B cell (primary cell): Measurements from ENCODE around the gene NDUFAF5. TPM values are rescaled to one million over a fixed set of nuclear protein-coding genes. Genes with fewer than 3 reads are reported as not detected.

ENCODE experiments used
- ATAC-seq: fragments of 200-7000 bp; cut with Tn5 transposase; one replicate; pipeline ENCODE4 v1.10.0; 2021; ENCODE audit warnings: low read depth, mild to moderate bottlenecking, moderate number of reproducible peaks, moderate library complexity
- CTCF ChIA-PET: fragments of 350-600 bp; sonication (Branson Sonifier 250); formaldehyde crosslinking; loops from one replicate; lab custom pipeline; 2021; ENCODE audit warnings: antibody characterized with exemption, inconsistent platforms; lab: Charles Lee
- POLR2A ChIA-PET: fragments of 350-600 bp; sonication (Branson Sonifier 250); formaldehyde crosslinking; loops from one replicate; lab custom pipeline; 2021; ENCODE audit warnings: antibody characterized with exemption; lab: Charles Lee
- DNase-seq: peaks from one replicate; pipeline ENCODE4 v3.0.0; 2013
- H2AFZ ChIP-seq: 2 replicates; pipeline ENCODE4 v1.6.1; 2012; ENCODE audit warnings: mild to moderate bottlenecking, low read depth, low read length; ENCODE audit not compliant: insufficient read depth, poor library complexity, severe bottlenecking
- H3K27ac ChIP-seq, 2 donors: 1 replicate in 1 of 2; 2 replicates in 1 of 2; pipeline ENCODE4 v1.5.1; 2012 to 2013; ENCODE audit warnings: low read length in 2 of 2, mild to moderate bottlenecking in 2 of 2, moderate library complexity in 1 of 2
- H3K27me3 ChIP-seq, 4 experiments: fragments of 200-600 bp in 1 of 4; sonication (generic) in 1 of 4; replicated peaks in 1 of 4; 1 replicate in 2 of 4; 2 replicates in 2 of 4; pipeline versions ENCODE4 v1.6.1 to v1.7.0; 2013 to 2016; ENCODE audit warnings: low read length in 3 of 4, mild to moderate bottlenecking in 2 of 4, mixed read lengths in 1 of 4, moderate library complexity in 1 of 4; ENCODE audit not compliant: insufficient read depth in 4 of 4, control insufficient read depth in 3 of 4; ENCODE audit errors: control extremely low read depth in 1 of 4
- H3K36me3 ChIP-seq, 2 experiments: replicated peaks in 1 of 2; 1 replicate in 1 of 2; 2 replicates in 1 of 2; pipeline versions ENCODE4 v1.6.1 to v1.7.1; 2013; ENCODE audit warnings: low read length in 1 of 2; ENCODE audit not compliant: insufficient read depth in 2 of 2, control insufficient read depth in 1 of 2; ENCODE audit errors: control extremely low read depth in 1 of 2, extremely low read depth in 1 of 2
- H3K4me1 ChIP-seq, 2 donors: fragments of 200-600 bp in 1 of 2; sonication (generic) in 1 of 2; 1 replicate in 1 of 2; 2 replicates in 1 of 2; pipeline versions ENCODE4 v1.5.1 to v1.6.1; 2013 to 2017; ENCODE audit warnings: low read length in 2 of 2; ENCODE audit not compliant: control insufficient read depth in 2 of 2, insufficient read depth in 2 of 2
- H3K4me2 ChIP-seq: replicated peaks from 2 replicates; pipeline ENCODE3; 2012; ENCODE audit warnings: mild to moderate bottlenecking, low read depth, low read length; ENCODE audit not compliant: poor library complexity, severe bottlenecking
- H3K4me3 ChIP-seq, 5 experiments: fragments of 200-600 bp in 1 of 5; sonication (generic) in 1 of 5; 1 replicate in 3 of 5; 2 replicates in 2 of 5; pipeline versions ENCODE4 v1.5.1 to v1.7.0; 2011 to 2016; ENCODE audit warnings: low read length in 4 of 5, mild to moderate bottlenecking in 4 of 5, low read depth in 2 of 5, control low read depth in 1 of 5, moderate library complexity in 1 of 5; ENCODE audit not compliant: insufficient read depth in 1 of 5; ENCODE audit errors: control extremely low read depth in 1 of 5, extremely low read depth in 1 of 5
- H3K79me2 ChIP-seq: fragments of 200-600 bp; sonication (generic); one replicate; pipeline ENCODE4 v1.6.0; 2016; ENCODE audit warnings: low read length; ENCODE audit not compliant: control insufficient read depth, insufficient read depth
- H3K9ac ChIP-seq: fragments of 200-600 bp; sonication (generic); 2 replicates; pipeline ENCODE4 v1.6.1; 2017; ENCODE audit warnings: mild to moderate bottlenecking, low read length, moderate library complexity
- H3K9me3 ChIP-seq, 3 donors: one replicate each; pipeline versions ENCODE4 v1.6.1 to v1.7.1; 2013; ENCODE audit warnings: low read length in 2 of 3; ENCODE audit not compliant: control insufficient read depth in 2 of 3, insufficient read depth in 1 of 3; ENCODE audit errors: control extremely low read depth in 1 of 3
- H4K20me1 ChIP-seq: 2 replicates; pipeline ENCODE4 v1.6.0; 2012; ENCODE audit warnings: mild to moderate bottlenecking, low read length; ENCODE audit not compliant: insufficient read depth, control insufficient read depth, poor library complexity, severe bottlenecking
- H3K27ac Mint-ChIP-seq: one replicate; pipeline ENCODE4 v1.8.0; 2021; ENCODE audit warnings: mixed read lengths
- H3K27me3 Mint-ChIP-seq: one replicate; pipeline ENCODE4 v1.8.0; 2021; ENCODE audit warnings: mixed read lengths
- H3K4me1 Mint-ChIP-seq: one replicate; pipeline ENCODE4 v1.8.0; 2021; ENCODE audit warnings: mixed read lengths
- H3K4me3 Mint-ChIP-seq: one replicate; pipeline ENCODE4 v1.8.0; 2021; ENCODE audit warnings: mixed read lengths
- H3K9me3 Mint-ChIP-seq: one replicate; pipeline ENCODE4 v1.8.0; 2022; ENCODE audit warnings: mixed read lengths; ENCODE audit not compliant: insufficient read depth
- CTCF ChIP-seq: fragments of 200-600 bp; IDR thresholded peaks from one replicate; pipeline ENCODE4 v1.8.0; 2022; ENCODE audit warnings: antibody characterized with exemption, mild to moderate bottlenecking
- EZH2 ChIP-seq: IDR thresholded peaks from 2 replicates; pipeline ENCODE4 v1.6.1; 2012; ENCODE audit warnings: borderline replicate concordance, low read depth, mild to moderate bottlenecking, moderate library complexity, low read length; ENCODE audit not compliant: insufficient read depth, poor library complexity, severe bottlenecking
- WGBS: methylation state at CpG from one replicate; pipeline ENCODE4 v1.1.5; 2013; ENCODE audit warnings: missing lambda C conversion rate; ENCODE audit not compliant: insufficient coverage; 5-methylcytosine and 5-hydroxymethylcytosine counted together
- intact Hi-C: fragments of 100-400 bp; cut with micrococcal nuclease; formaldehyde crosslinking; loops from one replicate; pipeline ENCODE4 v1.10.0; 2022
- polyA plus RNA-seq: library from polyadenylated mRNA; depleted of rRNA; stranded (reverse); fragments of >200 nt; gene quantifications from 2 replicates; pipeline ENCODE4 v1.2.3, GENCODE V29; 2012
- total RNA-seq, 2 donors: library from RNA; stranded (reverse); fragments of 120-200 nt in 1 of 2; gene quantifications; 1 replicate in 1 of 2; 2 replicates in 1 of 2; pipeline versions ENCODE4 v1.2.3 to v1.2.4, GENCODE V29; 2013 to 2022

The NDUFAF5 gene
- total and polyA plus RNA-seq, 2 donors (not counting 1 experiment from before 2014, with no cell fraction given), result 6.5 to 28.8 TPM

GRCh38 chr20:13745784-13746183, 39.0 kb upstream of the NDUFAF5 start:
- no peaks in the 10 kb centered on the region for H3K79me2 ChIP-seq
- no peak overlapping the region for H3K4me3 Mint-ChIP-seq
- TF ChIP-seq CTCF, result no peak
- TF ChIP-seq EZH2, result no peak
- intact Hi-C loops, result no loop called here
- H3K4me2 ChIP-seq, result no peak overlapping the region
- POLR2A ChIA-PET, result no interaction called here
- H3K27me3 Mint-ChIP-seq, result no peaks in the 10 kb centered on the region
- peaks cover 0 to 21% of the 10 kb centered on the region in 2 experiments for H3K36me3 ChIP-seq
- no peak overlapping the region for H3K27ac Mint-ChIP-seq
- no peaks in the 10 kb centered on the region for H3K27me3 ChIP-seq
- H3K4me3 ChIP-seq, result no peak overlapping the region
- H3K27ac ChIP-seq, result no peak overlapping the region
- no peak for DNase-seq
- peaks cover 2% of the 10 kb centered on the region for H3K9me3 Mint-ChIP-seq
- WGBS, result no CpG with 5 or more reads among the region's 2 CpGs
- H3K9me3 ChIP-seq, result peaks cover 0 to 3% (median 0%) of the 10 kb centered on the region in 3 donors
- ATAC-seq, result no peak
- H3K9ac ChIP-seq, result no peak overlapping the region
- no peaks in the 10 kb centered on the region for H3K4me1 Mint-ChIP-seq
- CTCF ChIA-PET, result no interaction called here
- H4K20me1 ChIP-seq, result no peaks in the 10 kb centered on the region
- no peak overlapping the region for H2AFZ ChIP-seq
- H3K4me1 ChIP-seq, result no peaks in the 10 kb centered on the region

GRCh38 chr20:13749811-13750210, 35.0 kb upstream of the NDUFAF5 start:
- Histone ChIP-seq H3K27me3 (no peaks in the 10 kb centered on the region), H3K27ac (no peak overlapping the region), H3K79me2 (no peaks in the 10 kb centered on the region), H4K20me1 (no peaks in the 10 kb centered on the region), H3K4me2 (no peak overlapping the region), H3K9me3 (no peaks in the 10 kb centered on the region), H3K4me1 (no peaks in the 10 kb centered on the region), H3K36me3 (peaks cover 0 to 18% of the 10 kb centered on the region in 2 experiments), H2AFZ (no peak overlapping the region), H3K4me3 (no peak overlapping the region), H3K9ac (no peak overlapping the region)
- WGBS, result no CpG with 5 or more reads among the region's 3 CpGs
- no peak for TF ChIP-seq EZH2
- TF ChIP-seq CTCF, result no peak
- no peak overlapping the region for H3K4me3 Mint-ChIP-seq
- H3K27ac Mint-ChIP-seq, result no peak overlapping the region
- no peaks in the 10 kb centered on the region for H3K27me3 Mint-ChIP-seq
- H3K9me3 Mint-ChIP-seq, result no peaks in the 10 kb centered on the region
- ChIA-PET POLR2A (no interaction called here), CTCF (no interaction called here)
- ATAC-seq (no peak), DNase-seq (no peak)
- intact Hi-C loops, result no loop called here
- H3K4me1 Mint-ChIP-seq, result no peaks in the 10 kb centered on the region
